ENCODE data around the gene ATOH8.

DNA sequence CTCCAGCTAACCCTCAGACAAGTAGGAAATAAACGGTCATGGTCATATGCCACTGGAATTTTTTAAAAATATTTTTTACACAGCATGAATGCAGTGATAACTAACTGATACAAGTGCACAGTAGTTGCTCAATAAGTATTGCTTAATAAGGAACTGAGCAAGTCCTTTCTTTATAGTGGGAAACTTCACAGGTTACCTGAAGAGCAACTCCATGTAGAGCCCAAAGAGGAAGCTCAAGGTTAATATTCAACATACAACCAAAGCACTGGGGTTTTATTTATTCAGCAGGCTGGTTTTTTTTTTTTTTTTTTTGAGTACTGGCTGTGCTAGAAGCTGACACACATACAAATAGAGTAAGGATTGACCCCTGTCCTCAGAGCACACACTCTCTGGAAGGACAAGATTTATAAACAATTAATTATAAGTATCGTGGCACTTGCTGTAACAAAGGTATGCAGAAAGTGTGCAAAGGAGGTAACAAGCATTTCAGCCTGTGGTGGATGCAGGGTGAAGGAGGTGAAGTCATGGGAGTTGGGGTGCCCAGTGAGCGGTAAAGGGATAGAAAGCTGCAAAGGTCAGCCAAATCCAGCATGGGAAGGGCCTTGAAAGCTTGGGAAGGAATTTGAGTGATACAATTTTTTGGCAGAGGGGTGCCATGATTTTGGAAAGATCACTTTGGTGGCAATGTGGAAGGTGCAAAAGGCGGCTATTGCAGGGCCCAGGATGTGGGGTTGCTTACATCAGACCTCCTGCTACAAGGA is 52.7 kb downstream of the ATOH8 start:
- TF ChIP-seq, protein P1, sequence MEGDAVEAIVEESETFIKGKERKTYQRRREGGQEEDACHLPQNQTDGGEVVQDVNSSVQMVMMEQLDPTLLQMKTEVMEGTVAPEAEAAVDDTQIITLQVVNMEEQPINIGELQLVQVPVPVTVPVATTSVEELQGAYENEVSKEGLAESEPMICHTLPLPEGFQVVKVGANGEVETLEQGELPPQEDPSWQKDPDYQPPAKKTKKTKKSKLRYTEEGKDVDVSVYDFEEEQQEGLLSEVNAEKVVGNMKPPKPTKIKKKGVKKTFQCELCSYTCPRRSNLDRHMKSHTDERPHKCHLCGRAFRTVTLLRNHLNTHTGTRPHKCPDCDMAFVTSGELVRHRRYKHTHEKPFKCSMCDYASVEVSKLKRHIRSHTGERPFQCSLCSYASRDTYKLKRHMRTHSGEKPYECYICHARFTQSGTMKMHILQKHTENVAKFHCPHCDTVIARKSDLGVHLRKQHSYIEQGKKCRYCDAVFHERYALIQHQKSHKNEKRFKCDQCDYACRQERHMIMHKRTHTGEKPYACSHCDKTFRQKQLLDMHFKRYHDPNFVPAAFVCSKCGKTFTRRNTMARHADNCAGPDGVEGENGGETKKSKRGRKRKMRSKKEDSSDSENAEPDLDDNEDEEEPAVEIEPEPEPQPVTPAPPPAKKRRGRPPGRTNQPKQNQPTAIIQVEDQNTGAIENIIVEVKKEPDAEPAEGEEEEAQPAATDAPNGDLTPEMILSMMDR (IDR thresholded peaks at IDR 0.05), result no peak
- TF ChIP-seq POLR2A (IDR thresholded peaks at IDR 0.05), result no peak

Data from uterus (tissue), 2 donors.